ENCODE data around the gene TRIM25. TPM values are rescaled to one million over a fixed set of nuclear protein-coding genes. Genes with fewer than 3 reads are reported as not detected.
A peak's percentile ranks its signal among the peaks of the same experiment; 100 is the strongest.

TRIM25 gene
- total and polyA plus RNA-seq, 2 of the 8 experiments (the other 6 are each of a cell fraction or from before 2014, with no cell fraction given), result 16.6 to 38.9 TPM

MicroRNAs encoded within 50 kb of the gene (microRNA counts, 767-probe panel; counts per million panel counts)
- 879 counts per million, percentile 95 among the panel's probes with 10 or more counts for microRNA hsa-miR-3614-5p

Small RNA genes lying within 50 kb of the gene (small RNA-seq; reads per million reads assigned to genes)
- gene AC015912.2 (ENCODE audit: insufficient read depth), result not detected
- not detected for gene RNU6-1158P (ENCODE audit: insufficient read depth)

Other genes starting within 250 kb of the TRIM25 start
- gene C17orf67, start 80.1 kb downstream of the TRIM25 start, total RNA-seq (2021; fragmentation: NEBNext Ultra II Directional; extraction: Animal tissue kit (Norgen Biotek cat#: 25700)), result 1.9 and 2.2 TPM in 2 replicates
- 0.52 and 0.67 TPM in 2 replicates for gene C17orf67, start 80.1 kb downstream of the TRIM25 start, polyA plus RNA-seq (2011; rRNA removed)
- 7.4 and 7.7 TPM in 2 replicates for gene DGKE, start 79.9 kb downstream of the TRIM25 start, total RNA-seq (2021; fragmentation: NEBNext Ultra II Directional; extraction: Animal tissue kit (Norgen Biotek cat#: 25700))
- gene DGKE, start 79.9 kb downstream of the TRIM25 start, polyA plus RNA-seq (2011; rRNA removed), result 1.7 and 3.1 TPM in 2 replicates
- gene COIL, start 47.0 kb upstream of the TRIM25 start, total RNA-seq (2021; fragmentation: NEBNext Ultra II Directional; extraction: Animal tissue kit (Norgen Biotek cat#: 25700)), result 21.3 and 23.6 TPM in 2 replicates
- 3.1 and 5.2 TPM in 2 replicates for gene COIL, start 47.0 kb upstream of the TRIM25 start, polyA plus RNA-seq (2011; rRNA removed)
- gene SCPEP1, start 64.1 kb upstream of the TRIM25 start, total RNA-seq (2021; fragmentation: NEBNext Ultra II Directional; extraction: Animal tissue kit (Norgen Biotek cat#: 25700)), result 48.8 and 52.6 TPM in 2 replicates
- 26.8 and 30.7 TPM in 2 replicates for gene SCPEP1, start 64.1 kb upstream of the TRIM25 start, polyA plus RNA-seq (2011; rRNA removed)
- 110 and 120 TPM in 2 replicates for gene AKAP1, start 171.2 kb upstream of the TRIM25 start, total RNA-seq (2021; fragmentation: NEBNext Ultra II Directional; extraction: Animal tissue kit (Norgen Biotek cat#: 25700))
- gene AKAP1, start 171.2 kb upstream of the TRIM25 start, polyA plus RNA-seq (2011; rRNA removed), result 156 and 195 TPM in 2 replicates

Data from H1 (cell line).